ENCODE measurements around the gene LRRC34. TPM values are rescaled to one million over a fixed set of nuclear protein-coding genes. Genes with fewer than 3 reads are reported as not detected.

Gene LRRC34
- total RNA-seq, 1 donor from 2014 or later = 1.5 TPM

DNA sequence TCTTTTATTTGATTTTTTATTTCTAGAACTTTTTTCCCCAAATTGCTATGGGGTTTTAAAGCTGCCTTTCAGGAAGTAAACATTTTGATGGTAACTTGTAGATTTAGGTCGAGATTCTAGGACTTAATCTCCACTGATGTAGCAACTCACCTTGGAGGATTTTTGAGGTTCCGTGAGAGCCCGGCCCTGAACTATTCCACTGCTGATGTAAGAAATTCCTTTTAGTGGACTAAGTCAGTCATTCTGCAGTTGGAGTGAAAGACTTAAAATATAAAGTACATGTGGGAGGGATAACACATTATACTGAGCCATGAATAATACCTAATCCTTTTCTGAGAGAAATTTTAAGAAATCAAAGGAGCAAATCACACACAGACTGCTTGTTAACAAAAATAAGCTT lies 12.6 kb upstream of the LRRC34 start:
- H3K4me3 Mint-ChIP-seq (ENCODE audit: unreplicated experiment) = no peak overlapping the region
- TF ChIP-seq, protein P1, sequence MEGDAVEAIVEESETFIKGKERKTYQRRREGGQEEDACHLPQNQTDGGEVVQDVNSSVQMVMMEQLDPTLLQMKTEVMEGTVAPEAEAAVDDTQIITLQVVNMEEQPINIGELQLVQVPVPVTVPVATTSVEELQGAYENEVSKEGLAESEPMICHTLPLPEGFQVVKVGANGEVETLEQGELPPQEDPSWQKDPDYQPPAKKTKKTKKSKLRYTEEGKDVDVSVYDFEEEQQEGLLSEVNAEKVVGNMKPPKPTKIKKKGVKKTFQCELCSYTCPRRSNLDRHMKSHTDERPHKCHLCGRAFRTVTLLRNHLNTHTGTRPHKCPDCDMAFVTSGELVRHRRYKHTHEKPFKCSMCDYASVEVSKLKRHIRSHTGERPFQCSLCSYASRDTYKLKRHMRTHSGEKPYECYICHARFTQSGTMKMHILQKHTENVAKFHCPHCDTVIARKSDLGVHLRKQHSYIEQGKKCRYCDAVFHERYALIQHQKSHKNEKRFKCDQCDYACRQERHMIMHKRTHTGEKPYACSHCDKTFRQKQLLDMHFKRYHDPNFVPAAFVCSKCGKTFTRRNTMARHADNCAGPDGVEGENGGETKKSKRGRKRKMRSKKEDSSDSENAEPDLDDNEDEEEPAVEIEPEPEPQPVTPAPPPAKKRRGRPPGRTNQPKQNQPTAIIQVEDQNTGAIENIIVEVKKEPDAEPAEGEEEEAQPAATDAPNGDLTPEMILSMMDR (IDR thresholded peaks at IDR 0.05) = no peak
- DNase-seq (ENCODE audit: extremely low spot score, unreplicated experiment) = no peak
- H3K27me3 Mint-ChIP-seq (ENCODE audit: unreplicated experiment) = no peaks in the 10 kb centered on the region
- H3K36me3 Mint-ChIP-seq (ENCODE audit: unreplicated experiment) = no peaks in the 10 kb centered on the region
- H3K4me1 Mint-ChIP-seq (ENCODE audit: unreplicated experiment) = no peaks in the 10 kb centered on the region
- H3K27ac Mint-ChIP-seq (ENCODE audit: unreplicated experiment) = no peak overlapping the region
- H3K9me3 Mint-ChIP-seq (ENCODE audit: unreplicated experiment) = no peaks in the 10 kb centered on the region

DNA sequence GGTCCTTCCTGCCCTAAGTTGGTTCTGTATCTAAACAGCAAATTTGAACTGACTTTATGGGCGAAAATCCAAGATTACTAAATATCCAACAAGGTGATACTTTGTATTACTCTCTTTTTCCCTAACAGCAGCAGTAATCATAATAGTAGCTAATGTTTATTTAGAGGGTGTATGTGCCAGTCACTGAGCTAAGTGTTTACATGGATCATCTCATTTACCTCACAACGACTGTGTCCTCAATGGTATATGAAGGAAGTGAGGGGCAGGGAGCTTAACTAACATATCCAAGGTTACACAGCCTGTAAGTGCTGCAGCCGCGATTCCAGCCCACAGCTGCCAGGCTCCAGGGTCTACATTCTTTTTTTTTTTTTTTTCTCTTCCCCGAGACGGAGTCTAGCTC lies 10.3 kb upstream of the LRRC34 start:
- Mint-ChIP-seq H3K27ac (ENCODE audit: unreplicated experiment) (no peak overlapping the region), H3K4me1 (ENCODE audit: unreplicated experiment) (peaks cover 9% of the 10 kb centered on the region), H3K9me3 (ENCODE audit: unreplicated experiment) (no peaks in the 10 kb centered on the region), H3K36me3 (ENCODE audit: unreplicated experiment) (no peaks in the 10 kb centered on the region), H3K27me3 (ENCODE audit: unreplicated experiment) (no peaks in the 10 kb centered on the region), H3K4me3 (ENCODE audit: unreplicated experiment) (no peak overlapping the region)
- DNase-seq (ENCODE audit: extremely low spot score, unreplicated experiment) = no peak
- TF ChIP-seq, protein P1 (IDR thresholded peaks at IDR 0.05) = no peak

DNA sequence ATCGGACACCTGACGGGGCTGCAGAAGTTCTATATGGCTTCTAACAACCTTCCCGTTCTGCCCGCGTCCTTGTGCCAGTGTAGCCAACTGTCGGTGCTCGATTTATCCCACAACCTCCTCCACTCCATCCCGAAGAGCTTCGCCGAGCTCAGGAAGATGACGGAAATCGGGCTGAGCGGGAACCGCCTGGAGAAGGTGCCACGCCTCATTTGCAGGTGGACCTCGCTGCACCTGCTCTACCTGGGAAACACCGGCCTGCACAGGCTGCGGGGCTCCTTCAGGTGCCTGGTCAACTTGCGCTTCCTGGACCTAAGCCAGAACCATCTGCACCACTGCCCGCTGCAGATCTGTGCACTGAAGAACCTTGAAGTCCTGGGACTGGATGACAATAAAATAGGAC lies 9.8 kb upstream of the LRRC34 start:
- no peaks in the 10 kb centered on the region for H3K36me3 Mint-ChIP-seq (ENCODE audit: unreplicated experiment)
- no peak overlapping the region for H3K27ac Mint-ChIP-seq (ENCODE audit: unreplicated experiment)
- H3K27me3 Mint-ChIP-seq (ENCODE audit: unreplicated experiment) = no peaks in the 10 kb centered on the region
- no peak for DNase-seq (ENCODE audit: extremely low spot score, unreplicated experiment)
- TF ChIP-seq, protein P1 (IDR thresholded peaks at IDR 0.05) = no peak
- no peaks in the 10 kb centered on the region for H3K9me3 Mint-ChIP-seq (ENCODE audit: unreplicated experiment)
- H3K4me3 Mint-ChIP-seq (ENCODE audit: unreplicated experiment) = no peak overlapping the region
- H3K4me1 Mint-ChIP-seq (ENCODE audit: unreplicated experiment) = peaks cover 9% of the 10 kb centered on the region

DNA sequence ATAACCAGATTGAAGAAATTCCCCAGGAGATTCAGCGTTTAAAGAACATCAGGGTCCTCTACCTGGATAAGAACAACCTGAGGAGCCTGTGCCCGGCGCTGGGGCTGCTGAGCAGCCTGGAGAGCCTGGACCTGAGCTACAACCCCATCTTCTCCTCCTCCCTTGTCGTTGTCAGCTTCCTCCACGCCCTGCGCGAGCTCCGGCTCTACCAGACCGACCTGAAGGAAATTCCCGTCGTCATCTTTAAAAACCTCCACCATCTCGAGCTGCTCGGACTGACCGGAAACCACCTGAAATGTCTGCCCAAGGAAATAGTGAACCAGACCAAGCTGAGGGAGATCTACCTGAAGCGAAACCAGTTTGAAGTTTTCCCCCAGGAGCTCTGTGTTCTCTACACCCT lies 9.4 kb upstream of the LRRC34 start:
- H3K4me1 Mint-ChIP-seq (ENCODE audit: unreplicated experiment) = peaks cover 9% of the 10 kb centered on the region
- TF ChIP-seq, protein P1 (IDR thresholded peaks at IDR 0.05) = no peak

DNA sequence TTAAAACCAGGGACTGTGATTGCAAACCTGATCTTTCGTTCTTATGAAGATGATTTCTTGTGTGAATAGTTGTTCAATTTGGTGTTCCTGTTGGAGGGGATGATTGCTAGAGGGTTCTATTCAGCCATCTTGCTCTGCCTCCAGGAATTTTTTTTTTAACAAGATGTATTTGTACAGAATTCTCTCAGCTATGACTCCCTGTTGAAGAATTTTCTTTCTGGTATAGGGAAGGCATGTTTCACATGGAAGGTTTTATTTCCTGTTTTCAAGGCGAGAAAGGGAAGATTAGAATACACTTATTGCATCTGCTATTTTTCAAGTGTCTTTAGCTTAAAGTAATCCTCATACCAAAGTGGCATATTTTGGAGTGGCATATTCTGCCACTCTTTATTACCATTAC lies 5.6 kb upstream of the LRRC34 start:
- H3K9me3 Mint-ChIP-seq (ENCODE audit: unreplicated experiment) = peaks cover 16% of the 10 kb centered on the region
- TF ChIP-seq, protein P1 (IDR thresholded peaks at IDR 0.05) = no peak

More for the DNA sequence above, 9.4 kb upstream of the LRRC34 start:
- DNase-seq (ENCODE audit: extremely low spot score, unreplicated experiment) = no peak
- no peaks in the 10 kb centered on the region for H3K36me3 Mint-ChIP-seq (ENCODE audit: unreplicated experiment)
- H3K27me3 Mint-ChIP-seq (ENCODE audit: unreplicated experiment) = no peaks in the 10 kb centered on the region
- peaks cover 2% of the 10 kb centered on the region for H3K9me3 Mint-ChIP-seq (ENCODE audit: unreplicated experiment)
- H3K4me3 Mint-ChIP-seq (ENCODE audit: unreplicated experiment) = no peak overlapping the region
- H3K27ac Mint-ChIP-seq (ENCODE audit: unreplicated experiment) = no peak overlapping the region

More for the DNA sequence above, 5.6 kb upstream of the LRRC34 start:
- no peak for DNase-seq (ENCODE audit: extremely low spot score, unreplicated experiment)
- Mint-ChIP-seq H3K27me3 (ENCODE audit: unreplicated experiment) (no peaks in the 10 kb centered on the region), H3K4me3 (ENCODE audit: unreplicated experiment) (no peak overlapping the region), H3K4me1 (ENCODE audit: unreplicated experiment) (peaks cover 10% of the 10 kb centered on the region), H3K36me3 (ENCODE audit: unreplicated experiment) (no peaks in the 10 kb centered on the region), H3K27ac (ENCODE audit: unreplicated experiment) (peak overlapping the region; percentile 32)
